GM12801 (cell line): ENCODE data around the gene FADS1.

Experiments used
- TF ChIP-seq, protein P1 (sequence below): IDR thresholded peaks from one replicate; pipeline ENCODE4 v1.5.1; 2011; ENCODE audit warnings: control low read depth; ENCODE audit not compliant: insufficient read length; ENCODE audit errors: extremely low read depth

FADS1 gene

DNA sequence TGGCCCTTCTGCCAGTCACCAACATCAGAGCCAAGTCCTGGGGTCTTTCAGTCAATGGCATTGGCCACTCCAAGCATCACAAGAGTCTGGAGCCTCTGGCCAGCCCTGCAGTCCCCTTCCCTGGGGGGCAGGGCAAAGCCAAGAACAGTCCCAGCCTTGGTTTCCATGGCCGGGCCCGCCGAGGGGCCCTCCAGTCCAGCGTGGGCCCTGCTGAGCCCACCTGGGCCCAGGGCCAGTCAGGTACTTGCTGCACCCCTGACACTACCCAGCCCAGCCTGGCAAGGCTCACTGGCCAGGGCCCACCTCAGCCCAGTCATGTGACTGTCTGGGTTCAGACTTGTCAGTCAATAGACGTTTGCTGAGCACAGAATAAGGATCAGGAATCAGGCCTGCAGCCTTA is 35.2 kb downstream of the FADS1 start:
- TF ChIP-seq, protein P1, sequence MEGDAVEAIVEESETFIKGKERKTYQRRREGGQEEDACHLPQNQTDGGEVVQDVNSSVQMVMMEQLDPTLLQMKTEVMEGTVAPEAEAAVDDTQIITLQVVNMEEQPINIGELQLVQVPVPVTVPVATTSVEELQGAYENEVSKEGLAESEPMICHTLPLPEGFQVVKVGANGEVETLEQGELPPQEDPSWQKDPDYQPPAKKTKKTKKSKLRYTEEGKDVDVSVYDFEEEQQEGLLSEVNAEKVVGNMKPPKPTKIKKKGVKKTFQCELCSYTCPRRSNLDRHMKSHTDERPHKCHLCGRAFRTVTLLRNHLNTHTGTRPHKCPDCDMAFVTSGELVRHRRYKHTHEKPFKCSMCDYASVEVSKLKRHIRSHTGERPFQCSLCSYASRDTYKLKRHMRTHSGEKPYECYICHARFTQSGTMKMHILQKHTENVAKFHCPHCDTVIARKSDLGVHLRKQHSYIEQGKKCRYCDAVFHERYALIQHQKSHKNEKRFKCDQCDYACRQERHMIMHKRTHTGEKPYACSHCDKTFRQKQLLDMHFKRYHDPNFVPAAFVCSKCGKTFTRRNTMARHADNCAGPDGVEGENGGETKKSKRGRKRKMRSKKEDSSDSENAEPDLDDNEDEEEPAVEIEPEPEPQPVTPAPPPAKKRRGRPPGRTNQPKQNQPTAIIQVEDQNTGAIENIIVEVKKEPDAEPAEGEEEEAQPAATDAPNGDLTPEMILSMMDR = no peak

DNA sequence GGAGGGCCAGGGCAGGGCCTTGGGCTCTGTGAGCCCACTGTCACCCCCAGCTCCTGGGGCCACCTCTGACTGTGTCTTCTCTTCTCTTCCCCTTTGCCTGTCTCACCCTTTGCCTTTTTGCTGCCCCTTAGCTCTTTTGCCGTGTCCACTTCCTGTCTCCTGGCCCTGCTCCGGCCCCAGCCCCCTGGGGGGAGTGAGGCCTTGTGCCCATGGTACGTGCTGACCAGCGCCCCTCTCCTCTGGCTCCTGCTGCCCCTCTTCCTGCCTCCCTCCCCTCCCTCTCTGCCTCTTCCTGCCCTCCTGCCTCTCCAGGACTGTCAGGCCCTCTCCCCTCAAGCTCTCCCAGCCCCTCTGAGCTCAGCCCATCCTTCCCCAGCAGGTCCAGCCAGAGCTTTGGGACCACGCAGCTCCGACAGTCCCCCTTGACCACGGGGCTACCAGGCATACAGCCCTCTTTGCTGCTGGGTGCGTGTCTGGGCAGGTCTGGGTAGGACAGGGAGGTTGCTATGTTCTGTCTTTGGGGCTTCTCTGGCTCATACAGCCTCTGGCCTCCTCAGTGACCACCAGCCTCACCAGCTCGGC is 36.1 kb downstream of the FADS1 start:
- TF ChIP-seq, protein P1 = no peak

DNA sequence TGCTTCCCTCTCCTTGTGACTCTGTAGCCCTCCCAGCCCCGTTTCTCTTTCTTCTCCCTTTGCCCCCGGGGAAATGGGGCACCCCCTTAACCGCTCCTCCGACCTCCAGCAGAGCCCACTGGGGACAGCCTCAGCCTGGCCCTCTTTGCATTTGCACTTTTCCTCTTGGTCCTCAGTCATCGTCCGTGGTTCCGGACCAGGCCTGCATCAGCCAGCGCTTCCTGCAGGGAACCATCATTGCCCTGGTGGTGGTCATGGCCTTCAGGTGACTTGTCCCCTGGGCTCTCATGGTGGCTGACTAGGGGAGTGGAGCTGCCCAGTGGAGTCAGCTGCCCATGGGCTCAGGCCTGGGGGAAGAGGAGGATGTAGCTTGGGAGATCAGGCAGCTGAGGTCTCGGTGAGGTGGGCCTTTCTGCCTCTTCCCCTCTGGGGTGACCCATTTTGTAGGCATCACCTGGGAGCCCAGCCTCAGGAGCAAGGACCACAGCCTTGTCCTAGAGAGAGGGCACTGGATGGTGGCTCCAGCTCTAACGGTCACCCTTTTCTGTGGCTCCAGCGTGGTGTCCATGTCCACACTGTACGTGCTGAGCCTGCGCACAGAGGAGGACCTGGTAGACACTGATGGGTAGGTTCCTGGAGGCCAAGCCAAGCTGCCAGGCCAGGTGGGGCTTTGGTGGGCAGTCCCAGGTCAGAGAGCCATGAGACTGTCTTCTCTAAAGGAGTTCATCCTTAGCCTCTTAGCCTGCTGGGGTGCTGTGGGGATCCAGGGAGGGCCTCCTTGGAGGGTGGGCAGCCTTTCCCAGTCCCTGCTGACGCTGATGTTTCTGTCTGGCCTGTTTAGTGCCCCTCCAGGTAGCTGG is 36.9 kb downstream of the FADS1 start:
- TF ChIP-seq, protein P1 = no peak

- TF ChIP-seq, protein P1 = no peak
These were observed 37.7 kb downstream of the FADS1 start for GRCh38 chr11:61778920-61779650.

GRCh38 chr11:61778357-61778886 is 38.4 kb downstream of the FADS1 start:
- TF ChIP-seq, protein P1 = no peak

DNA sequence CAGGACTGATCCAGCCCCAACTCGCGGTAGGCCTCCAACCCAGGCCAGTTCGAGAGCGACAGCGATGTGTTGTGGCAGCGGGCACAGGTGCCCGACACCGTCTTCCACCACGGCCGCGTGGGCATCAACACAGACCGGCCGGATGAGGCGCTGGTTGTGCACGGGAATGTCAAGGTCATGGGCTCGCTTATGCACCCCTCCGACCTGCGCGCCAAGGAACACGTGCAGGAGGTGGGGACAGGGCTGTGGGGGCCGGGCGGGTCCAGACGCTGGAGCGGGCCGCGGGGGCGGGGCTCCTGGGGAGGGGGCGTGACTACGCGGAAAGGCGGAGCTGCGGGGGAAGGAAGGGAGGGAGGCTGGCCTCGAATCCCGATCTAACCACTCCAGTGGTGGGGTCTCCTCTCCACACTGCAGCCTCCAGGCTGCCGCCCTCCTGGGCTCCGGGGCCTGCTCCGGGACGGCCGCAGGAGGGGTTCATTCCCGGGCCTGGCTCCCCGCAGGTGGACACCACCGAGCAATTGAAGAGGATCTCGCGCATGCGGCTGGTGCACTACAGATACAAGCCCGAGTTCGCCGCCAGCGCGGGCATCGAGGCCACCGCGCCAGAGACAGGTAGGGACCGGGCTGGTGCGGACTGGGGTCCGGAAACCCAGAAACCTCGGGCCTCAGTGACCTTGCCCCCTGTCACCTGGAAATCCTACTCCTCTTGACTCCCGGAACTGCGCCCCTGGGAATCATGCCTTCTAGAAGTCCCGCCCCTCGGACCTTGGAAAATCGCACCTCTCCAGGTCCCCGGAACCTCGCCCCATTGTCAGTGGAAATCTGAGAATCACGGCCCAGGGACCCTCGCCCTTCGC is 39.3 kb downstream of the FADS1 start:
- TF ChIP-seq, protein P1 = no peak
